GM15510 (cell line): ENCODE results near the gene IRF1.

Source experiments
- POLR2A ChIP-seq: IDR thresholded peaks from 3 replicates; pipeline ENCODE4 v1.6.1; 2011; ENCODE audit warnings: borderline replicate concordance; ENCODE audit not compliant: insufficient read length; ENCODE audit errors: extremely low read depth

The IRF1 gene

DNA sequence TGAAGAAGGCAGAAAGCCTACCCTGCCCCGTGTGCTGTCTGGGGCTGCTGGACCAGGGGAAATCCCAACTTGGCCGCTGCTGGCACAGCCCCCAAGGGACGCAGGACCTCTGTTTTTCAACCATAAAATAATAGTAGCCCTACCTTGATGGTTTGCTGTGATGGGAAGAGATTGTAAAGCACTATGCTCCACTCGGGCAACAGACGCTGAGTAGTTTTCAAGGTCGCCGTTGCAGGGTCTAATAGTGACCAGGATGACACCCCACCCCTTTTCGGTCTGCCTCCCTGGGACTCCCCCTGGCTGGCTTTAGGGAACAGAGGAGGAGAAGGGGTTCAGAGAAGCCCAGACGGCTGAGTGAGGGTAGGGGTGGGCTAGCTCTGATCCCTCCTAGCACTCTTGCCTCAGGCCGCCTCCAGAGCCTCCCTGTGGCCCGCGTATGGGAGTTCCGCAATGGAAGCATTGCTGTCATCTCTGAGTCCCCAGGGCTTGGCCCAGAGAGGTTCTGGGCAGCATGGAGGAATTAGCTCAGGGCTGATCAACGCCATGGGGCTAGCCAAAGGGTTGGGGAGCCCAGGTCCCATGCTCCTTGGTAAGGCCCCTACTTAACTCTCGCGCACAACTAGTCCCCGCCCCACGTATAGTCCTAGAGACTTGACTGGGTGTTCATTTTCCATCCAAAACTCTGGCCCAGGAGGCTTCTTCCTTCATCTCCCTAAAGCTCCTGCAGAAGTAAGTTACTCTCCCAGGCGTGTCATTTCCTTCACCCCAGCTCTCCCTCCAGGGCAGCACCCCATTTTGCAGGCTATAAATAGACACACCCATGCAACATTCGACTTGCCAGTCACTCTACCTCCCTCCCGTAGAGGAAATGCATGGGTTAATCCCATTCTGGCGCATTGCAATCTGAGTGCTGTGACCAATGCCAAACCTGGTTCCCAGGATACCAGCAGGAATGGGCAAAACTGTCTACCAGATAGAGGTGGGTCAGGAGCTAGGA, 1.1 kb upstream of the IRF1 start:
- TF ChIP-seq POLR2A: no peak

DNA sequence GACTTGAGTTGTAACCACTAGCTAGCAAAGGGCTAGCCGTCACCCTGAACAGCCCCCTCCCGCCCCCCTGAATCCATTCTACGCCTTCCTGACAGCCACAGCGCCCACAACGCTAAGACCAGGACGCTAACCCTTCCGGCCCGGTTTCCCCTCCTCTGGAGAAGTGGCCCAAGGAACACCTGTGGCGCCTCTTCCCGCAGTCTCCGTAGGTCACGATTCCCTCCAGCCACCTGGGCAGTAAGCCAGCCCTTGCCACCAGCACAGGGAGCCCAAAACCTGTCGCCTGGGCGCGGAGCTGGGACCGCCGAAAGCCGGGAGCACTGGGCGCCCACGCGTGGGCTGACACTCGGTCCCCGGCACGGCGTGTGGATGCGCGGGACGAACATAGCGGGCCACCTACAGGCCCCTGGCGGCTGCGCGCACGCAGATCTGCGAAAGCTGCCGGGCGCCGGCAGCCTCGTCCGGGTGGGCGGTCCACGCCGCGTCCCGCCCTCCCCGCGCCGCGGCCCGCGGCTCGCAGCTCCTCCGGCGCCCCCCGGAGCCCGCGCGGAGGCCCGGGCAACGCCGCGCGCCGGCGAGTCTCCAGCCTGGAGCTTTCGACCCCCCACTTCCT, 596 bp downstream of the IRF1 start:
- no peak for TF ChIP-seq POLR2A

DNA sequence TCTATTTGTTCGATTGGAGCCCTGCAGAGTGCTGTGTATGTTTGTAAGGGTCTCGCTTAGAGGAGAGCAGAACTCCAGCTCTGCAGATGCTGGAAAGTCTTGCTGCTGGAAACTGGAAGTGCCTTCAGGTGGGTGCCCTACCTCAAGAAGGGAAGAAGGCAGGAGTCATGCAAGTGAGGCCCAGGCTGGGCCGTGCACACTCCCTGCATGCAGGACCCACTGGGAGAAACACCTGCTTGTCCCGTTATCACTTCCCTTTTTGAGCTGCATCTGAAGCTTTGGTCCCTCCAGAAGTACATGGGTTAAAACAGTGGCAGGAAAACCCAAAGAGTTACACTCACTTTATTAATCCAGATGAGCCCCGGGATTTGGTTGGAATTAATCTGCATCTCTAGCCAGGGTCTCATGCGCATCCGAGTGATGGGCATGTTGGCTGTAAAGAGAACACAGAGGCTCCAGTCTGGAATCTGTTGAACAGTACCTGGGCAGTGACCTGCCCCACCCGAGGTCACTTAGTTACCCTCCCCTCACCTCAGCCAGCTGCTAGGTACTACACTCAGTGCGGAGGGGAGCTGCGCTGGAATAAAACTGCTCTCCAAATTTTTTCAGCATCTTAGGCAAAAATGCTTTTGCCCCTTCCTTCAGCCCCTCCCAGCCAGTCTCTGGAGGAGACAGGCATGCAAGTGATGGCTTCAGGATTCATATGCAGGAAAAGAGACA, 1.4 kb downstream of the IRF1 start:
- TF ChIP-seq POLR2A: no peak

DNA sequence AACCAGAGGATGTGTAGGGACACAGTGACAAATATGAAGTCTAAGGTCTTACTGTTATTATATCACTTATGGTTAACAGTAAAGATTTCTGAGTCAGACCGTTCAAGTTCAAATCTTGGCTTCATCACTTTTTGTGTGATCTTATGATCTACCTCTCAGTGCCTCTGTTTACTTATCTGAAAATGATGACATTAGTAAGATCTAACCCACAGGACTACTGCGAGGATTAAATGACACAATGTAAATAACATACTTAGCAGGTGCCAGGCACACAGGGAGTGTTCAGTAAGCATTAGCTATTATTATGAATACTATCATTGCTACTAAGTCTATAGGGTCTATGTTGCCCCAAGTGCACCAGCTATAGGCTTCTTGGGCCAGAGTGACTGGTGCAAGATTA, 2.0 kb downstream of the IRF1 start:
- no peak for TF ChIP-seq POLR2A

DNA sequence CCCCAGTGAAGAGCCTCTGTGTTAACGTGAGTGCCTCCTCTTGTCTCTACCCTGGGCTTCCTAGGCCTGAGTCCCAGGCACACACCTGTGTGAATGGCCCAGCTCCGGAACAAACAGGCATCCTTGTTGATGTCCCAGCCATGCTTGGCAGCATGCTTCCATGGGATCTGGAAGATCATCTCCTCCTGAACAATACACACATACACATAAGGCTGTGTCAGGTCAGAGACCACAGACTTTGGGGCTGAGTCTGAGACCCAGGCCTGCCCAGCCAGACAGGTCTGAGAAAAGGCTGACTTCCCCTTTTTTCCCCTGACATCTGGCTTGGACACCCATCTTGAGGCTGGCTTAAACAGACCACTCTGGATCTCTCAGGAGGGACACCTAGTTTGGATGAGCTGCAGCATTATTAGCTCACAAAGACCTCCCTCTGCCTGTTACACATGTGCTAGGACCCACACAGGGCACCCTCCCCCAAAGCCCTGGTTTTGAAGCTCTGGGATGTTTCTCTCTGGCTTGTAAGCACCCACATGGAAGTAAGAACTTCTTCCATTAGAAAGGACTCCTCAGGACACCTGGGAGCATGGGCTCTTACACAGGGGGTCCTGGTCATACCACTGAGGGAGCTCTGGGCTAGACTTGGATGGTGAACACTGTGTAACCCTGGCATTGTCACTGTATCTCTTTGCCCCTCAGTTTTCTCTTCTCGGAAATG, 2.6 kb downstream of the IRF1 start:
- TF ChIP-seq POLR2A: no peak

DNA sequence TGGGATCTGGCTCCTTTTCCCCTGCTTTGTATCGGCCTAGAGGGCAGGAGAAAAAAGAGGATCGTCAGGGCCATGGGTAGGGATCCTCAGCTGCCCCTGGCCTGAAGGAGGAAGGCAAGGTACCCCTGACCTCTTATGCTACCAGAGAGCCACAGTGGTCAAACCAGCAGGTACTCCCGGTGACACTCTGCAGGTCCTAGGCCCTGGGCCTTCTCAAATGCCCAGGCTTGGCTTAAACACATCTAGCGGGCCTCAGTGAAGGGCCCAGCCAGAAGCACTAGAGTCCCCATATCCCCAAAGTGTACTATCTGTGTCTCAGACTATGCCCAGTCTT, 3.5 kb downstream of the IRF1 start:
- TF ChIP-seq POLR2A: peak; percentile 35

DNA sequence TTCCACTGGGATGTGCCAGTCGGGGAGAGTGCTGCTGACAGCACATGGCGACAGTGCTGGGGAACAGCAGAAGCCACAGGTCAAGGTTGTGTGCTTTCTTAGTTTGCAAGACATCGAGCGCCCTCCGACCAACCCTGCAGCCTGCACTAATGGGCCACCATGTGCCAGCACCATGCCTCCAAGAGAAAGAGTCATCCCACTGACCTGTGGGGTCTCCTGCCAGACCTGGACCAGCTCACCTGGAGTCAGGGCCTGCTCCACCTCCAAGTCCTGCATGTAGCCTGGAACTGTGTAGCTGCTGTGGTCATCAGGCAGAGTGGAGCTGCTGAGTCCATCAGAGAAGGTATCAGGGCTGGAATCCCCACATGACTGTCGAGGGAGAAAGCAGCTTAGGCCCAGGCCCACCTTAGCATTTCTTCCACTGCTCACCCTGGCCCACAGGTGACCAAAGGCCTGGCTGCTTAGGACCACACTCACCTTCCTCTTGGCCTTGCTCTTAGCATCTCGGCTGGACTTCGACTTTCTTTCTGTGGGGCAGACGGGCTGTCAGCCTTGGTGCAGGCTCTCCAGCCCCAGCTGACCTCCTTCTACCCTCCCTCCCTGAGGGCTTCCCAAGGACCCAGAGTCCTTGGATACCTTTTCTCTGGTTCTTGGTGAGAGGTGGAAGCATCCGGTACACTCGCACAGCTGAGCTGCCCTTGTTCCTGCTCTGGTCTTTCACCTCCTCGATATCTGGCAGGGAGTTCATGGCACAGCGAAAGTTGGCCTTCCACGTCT, 4.1 kb downstream of the IRF1 start:
- no peak for TF ChIP-seq POLR2A

DNA sequence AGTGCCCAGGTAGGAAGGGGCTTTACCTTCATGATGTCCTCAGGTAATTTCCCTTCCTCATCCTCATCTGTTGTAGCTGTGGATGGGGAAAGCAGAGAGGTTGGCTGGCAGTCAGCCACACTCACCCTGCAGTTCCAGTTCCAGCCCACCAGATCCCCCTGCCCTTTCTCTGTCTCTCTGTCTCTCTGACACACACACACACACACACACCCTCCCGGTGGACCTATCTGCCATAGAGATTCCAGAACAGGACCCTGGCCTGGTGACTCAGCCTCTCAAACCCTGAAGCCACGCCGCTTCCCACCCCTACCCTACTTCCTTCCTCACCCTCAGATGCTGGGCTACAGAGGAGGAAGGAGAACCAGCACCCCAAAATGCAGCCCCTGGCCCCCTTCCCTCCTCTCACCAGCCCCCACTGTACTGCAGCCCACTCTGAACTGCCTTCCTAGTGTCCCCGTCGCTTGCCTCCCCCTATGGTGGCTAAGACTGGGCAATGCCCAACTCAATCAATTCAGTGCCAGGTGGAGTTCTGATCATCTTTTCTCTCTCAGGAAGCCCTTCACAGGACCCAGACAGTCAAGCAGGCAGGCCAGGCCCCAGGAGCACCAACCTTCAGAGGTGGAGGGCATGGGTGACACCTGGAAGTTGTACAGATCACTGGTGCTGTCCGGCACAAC, 4.8 kb downstream of the IRF1 start:
- TF ChIP-seq POLR2A: no peak

DNA sequence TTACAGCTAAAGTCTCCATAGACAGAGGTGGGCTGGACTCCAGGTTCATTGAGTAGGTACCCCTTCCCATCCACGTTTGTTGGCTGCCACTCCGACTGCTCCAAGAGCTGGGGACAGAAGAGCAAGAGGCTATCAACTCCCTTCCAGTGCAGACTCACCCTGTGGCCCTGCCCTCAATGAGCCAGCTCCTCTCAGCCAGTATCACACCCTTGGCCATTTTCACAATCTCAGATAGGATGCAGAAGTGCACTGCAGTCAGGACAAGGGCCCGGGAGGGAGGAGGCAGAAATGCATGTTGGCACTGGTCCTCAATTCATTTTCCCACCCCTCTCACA, 6.2 kb downstream of the IRF1 start:
- no peak for TF ChIP-seq POLR2A

DNA sequence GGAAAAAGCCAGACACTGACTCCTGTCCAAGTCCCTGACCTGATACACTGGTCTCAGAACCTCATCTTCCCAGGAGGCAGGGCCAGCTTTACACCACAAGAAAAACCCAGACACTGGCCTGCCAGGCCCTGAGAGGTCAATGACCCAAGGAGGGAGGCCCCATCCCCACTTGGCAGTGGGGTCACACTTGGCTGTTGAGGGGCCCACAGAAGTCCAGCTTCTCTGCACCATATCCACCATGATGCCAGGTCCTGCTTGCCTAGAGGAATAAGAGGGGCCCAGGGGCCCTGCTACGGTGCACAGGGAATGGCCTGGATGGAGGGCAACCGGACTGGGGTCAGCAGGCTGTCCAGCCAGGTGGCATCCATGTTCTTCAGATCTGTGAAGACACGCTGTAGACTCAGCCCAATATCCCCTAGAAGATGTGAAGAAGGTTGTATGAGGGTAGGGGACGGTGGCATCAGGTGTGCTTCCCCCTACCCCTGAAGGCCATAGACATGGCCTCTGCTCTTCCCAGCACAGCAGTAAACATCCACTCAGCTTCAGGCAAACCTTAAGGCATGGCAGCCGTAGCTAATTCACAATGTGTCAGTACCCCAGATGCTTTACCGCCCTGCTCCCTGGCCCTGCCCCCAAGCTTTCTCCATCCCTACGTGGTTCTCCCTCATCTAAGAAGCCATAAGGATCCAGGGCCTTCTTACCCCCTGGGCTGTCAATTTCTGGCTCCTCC, 6.7 kb downstream of the IRF1 start:
- TF ChIP-seq POLR2A: peak; percentile 43

DNA sequence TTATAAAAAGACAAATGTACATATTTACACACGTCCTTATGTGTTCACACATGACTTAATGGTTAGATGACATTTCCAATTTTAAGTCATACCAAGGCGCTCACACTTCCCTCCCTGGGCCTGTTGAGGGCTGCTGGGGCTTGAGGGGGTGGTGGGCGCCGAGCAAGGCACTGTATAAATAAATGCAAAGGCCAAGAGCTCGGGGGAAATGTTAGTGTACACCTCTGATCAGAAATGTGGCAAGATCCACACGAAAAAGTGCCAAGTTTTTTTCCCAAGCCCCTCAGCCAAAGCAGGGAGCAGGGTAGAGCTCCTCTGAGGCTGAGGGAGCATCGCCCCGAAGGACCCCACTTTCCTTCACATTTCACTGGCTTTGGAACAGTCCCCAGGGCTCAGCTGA, 7.5 kb downstream of the IRF1 start:
- TF ChIP-seq POLR2A: no peak

DNA sequence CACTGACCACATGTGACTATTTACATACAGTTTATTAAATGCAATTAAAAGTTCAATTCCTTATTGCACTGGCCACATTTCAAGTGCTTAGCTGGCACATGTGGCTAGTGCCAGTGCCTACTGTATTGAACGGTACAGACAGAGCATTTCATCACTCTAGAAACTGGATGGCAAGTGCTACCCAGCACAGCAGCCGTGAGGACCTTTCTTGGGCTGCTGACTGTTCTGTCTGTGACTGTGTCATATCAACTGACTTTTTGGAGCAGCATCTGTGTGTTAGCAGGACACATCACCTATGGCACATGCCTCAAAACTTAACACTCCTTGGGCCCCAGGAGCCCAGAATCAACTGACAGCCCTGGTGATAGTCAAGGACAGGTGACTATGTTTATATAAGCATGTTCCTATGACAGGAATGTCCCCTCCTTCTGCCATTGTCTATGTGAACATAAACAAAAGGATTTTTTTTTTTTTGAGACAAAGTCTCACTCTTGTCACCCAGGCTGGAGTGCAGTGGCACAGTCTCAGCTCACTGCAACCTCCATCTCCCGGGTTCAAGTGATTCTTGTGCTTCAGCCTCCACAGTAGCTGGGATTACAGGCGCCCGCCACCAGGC, 8.9 kb downstream of the IRF1 start:
- TF ChIP-seq POLR2A: no peak
